ENCODE measurements around the gene EEFSEC. TPM values are rescaled to one million over a fixed set of nuclear protein-coding genes. Genes with fewer than 3 reads are reported as not detected.

The EEFSEC gene
- total and polyA plus RNA-seq, 2 experiments from 2014 or later, result 10.1 to 16.2 TPM

DNA sequence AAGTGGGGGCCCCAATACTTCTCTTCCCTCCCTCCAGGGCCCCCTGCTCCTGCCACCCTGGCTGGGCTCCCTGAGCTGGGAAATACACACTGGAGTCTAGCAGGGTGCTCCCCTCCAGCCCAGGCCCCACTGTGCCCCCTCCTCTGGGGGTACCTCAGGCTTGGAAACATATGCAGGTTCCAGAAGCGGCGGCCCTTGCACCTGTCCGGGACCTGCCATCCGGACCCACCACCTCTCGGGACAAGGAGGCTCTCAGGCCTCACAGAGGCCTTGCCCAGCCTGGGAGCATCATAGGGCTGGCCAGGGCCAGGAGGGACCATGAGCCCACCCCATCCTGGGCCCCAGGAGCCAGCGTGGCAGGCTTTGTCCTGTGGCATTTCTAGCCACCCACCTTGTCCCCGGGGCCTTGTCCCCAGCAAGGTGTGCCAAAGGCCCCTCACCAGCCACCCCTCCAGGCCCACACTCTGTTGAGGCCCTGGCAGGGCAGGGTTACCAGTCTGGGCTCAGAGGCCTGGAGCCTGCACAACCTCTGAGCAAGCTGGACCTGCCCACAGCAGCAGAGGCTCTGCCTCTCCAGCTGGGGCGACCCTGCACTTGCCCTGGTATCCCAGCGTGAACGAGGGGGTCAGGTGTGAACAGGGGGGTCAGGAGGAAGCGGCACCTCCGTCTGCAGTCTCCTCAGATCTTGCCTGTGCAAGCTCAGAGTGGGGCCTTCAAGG lies 267.6 kb downstream of the EEFSEC start (continued):
- TF ChIP-seq, protein P1, sequence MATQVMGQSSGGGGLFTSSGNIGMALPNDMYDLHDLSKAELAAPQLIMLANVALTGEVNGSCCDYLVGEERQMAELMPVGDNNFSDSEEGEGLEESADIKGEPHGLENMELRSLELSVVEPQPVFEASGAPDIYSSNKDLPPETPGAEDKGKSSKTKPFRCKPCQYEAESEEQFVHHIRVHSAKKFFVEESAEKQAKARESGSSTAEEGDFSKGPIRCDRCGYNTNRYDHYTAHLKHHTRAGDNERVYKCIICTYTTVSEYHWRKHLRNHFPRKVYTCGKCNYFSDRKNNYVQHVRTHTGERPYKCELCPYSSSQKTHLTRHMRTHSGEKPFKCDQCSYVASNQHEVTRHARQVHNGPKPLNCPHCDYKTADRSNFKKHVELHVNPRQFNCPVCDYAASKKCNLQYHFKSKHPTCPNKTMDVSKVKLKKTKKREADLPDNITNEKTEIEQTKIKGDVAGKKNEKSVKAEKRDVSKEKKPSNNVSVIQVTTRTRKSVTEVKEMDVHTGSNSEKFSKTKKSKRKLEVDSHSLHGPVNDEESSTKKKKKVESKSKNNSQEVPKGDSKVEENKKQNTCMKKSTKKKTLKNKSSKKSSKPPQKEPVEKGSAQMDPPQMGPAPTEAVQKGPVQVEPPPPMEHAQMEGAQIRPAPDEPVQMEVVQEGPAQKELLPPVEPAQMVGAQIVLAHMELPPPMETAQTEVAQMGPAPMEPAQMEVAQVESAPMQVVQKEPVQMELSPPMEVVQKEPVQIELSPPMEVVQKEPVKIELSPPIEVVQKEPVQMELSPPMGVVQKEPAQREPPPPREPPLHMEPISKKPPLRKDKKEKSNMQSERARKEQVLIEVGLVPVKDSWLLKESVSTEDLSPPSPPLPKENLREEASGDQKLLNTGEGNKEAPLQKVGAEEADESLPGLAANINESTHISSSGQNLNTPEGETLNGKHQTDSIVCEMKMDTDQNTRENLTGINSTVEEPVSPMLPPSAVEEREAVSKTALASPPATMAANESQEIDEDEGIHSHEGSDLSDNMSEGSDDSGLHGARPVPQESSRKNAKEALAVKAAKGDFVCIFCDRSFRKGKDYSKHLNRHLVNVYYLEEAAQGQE (IDR thresholded peaks at IDR 0.05; ENCODE audit: unreplicated experiment), result no peak
- no peak for TF ChIP-seq CREB1 (CRISPR knock-in tag; IDR thresholded peaks at IDR 0.05; ENCODE audit: low read depth)

DNA sequence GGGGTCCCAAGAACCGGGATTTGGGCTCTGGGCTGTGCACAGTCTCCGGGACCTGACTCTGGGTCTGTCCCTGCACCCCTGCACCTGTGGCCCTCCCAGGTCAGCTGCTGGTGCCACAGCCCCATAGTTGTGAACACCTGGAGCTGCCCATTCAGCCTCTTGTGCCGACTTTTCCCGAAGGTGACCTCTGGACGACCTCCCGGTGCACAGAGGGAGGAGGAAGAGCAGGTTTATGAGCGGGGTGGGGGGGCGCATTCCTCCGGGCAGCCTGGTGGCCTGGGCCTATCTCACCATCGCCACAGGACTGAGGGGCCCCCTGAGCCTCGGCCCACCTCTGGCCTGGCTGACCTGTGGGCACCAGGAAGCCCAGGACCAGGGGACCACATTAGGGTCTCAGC lies 268.2 kb downstream of the EEFSEC start:
- no peaks in the 10 kb centered on the region for H3K4me1 ChIP-seq (ENCODE audit: insufficient read depth)
- H3K27ac ChIP-seq (ENCODE audit: low read depth), result no peak overlapping the region
- Mint-ChIP-seq H3K27me3 (ENCODE audit: insufficient read depth, low read depth, poor library complexity) (peaks cover 20% of the 10 kb centered on the region), H3K9me3 (no peaks in the 10 kb centered on the region; the same call in 2 of the 3 replicates), H3K27ac (no peak overlapping the region), H3K4me3 (no peak overlapping the region), H3K4me1 (peaks cover 10% of the 10 kb centered on the region), H3K36me3 (ENCODE audit: low read depth) (no peaks in the 10 kb centered on the region; the same call in 2 of the 3 replicates)
- no peak overlapping the region for H2AFZ ChIP-seq
- no peak overlapping the region for H3K4me2 ChIP-seq
- no peak for ATAC-seq
- peaks cover 9% of the 10 kb centered on the region for H3K27me3 ChIP-seq (ENCODE audit: insufficient read depth)
- DNase-seq (ENCODE audit: low spot score), result no peak
- no peaks in the 10 kb centered on the region for H3K36me3 ChIP-seq (ENCODE audit: insufficient read depth)
- no peaks in the 10 kb centered on the region for H3K79me2 ChIP-seq (replicated peaks; ENCODE audit: insufficient read depth)
- no peaks in the 10 kb centered on the region for H3F3A ChIP-seq (replicated peaks; ENCODE audit: low read depth)
- H4K20me1 ChIP-seq (replicated peaks; ENCODE audit: insufficient read depth), result no peaks in the 10 kb centered on the region
- no peak overlapping the region for H3K4me3 ChIP-seq
- H3K9me2 ChIP-seq (ENCODE audit: insufficient read depth), result no peaks in the 10 kb centered on the region
- TF ChIP-seq POLR2AphosphoS5 (IDR thresholded peaks at IDR 0.05; ENCODE audit: low read depth) (no peak), NANOG (IDR thresholded peaks at IDR 0.05; ENCODE audit: borderline replicate concordance) (no peak), EZH2phosphoT487 (IDR thresholded peaks at IDR 0.05; ENCODE audit: unreplicated experiment) (no peak), ZNF331 (CRISPR knock-in tag; IDR thresholded peaks at IDR 0.05; ENCODE audit: low read depth) (no peak), JUNB (IDR thresholded peaks at IDR 0.05; ENCODE audit: unreplicated experiment) (no peak), EZH2 (IDR thresholded peaks at IDR 0.05; ENCODE audit: low read depth, unreplicated experiment) (no peak), ZNF114 (CRISPR knock-in tag; IDR thresholded peaks at IDR 0.05) (no peak)
- TF ChIP-seq, protein P2, sequence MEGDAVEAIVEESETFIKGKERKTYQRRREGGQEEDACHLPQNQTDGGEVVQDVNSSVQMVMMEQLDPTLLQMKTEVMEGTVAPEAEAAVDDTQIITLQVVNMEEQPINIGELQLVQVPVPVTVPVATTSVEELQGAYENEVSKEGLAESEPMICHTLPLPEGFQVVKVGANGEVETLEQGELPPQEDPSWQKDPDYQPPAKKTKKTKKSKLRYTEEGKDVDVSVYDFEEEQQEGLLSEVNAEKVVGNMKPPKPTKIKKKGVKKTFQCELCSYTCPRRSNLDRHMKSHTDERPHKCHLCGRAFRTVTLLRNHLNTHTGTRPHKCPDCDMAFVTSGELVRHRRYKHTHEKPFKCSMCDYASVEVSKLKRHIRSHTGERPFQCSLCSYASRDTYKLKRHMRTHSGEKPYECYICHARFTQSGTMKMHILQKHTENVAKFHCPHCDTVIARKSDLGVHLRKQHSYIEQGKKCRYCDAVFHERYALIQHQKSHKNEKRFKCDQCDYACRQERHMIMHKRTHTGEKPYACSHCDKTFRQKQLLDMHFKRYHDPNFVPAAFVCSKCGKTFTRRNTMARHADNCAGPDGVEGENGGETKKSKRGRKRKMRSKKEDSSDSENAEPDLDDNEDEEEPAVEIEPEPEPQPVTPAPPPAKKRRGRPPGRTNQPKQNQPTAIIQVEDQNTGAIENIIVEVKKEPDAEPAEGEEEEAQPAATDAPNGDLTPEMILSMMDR (conservative IDR thresholded peaks at IDR 0.05; ENCODE audit: low read depth in 2 of 2), result no peak
- TF ChIP-seq, protein P3, sequence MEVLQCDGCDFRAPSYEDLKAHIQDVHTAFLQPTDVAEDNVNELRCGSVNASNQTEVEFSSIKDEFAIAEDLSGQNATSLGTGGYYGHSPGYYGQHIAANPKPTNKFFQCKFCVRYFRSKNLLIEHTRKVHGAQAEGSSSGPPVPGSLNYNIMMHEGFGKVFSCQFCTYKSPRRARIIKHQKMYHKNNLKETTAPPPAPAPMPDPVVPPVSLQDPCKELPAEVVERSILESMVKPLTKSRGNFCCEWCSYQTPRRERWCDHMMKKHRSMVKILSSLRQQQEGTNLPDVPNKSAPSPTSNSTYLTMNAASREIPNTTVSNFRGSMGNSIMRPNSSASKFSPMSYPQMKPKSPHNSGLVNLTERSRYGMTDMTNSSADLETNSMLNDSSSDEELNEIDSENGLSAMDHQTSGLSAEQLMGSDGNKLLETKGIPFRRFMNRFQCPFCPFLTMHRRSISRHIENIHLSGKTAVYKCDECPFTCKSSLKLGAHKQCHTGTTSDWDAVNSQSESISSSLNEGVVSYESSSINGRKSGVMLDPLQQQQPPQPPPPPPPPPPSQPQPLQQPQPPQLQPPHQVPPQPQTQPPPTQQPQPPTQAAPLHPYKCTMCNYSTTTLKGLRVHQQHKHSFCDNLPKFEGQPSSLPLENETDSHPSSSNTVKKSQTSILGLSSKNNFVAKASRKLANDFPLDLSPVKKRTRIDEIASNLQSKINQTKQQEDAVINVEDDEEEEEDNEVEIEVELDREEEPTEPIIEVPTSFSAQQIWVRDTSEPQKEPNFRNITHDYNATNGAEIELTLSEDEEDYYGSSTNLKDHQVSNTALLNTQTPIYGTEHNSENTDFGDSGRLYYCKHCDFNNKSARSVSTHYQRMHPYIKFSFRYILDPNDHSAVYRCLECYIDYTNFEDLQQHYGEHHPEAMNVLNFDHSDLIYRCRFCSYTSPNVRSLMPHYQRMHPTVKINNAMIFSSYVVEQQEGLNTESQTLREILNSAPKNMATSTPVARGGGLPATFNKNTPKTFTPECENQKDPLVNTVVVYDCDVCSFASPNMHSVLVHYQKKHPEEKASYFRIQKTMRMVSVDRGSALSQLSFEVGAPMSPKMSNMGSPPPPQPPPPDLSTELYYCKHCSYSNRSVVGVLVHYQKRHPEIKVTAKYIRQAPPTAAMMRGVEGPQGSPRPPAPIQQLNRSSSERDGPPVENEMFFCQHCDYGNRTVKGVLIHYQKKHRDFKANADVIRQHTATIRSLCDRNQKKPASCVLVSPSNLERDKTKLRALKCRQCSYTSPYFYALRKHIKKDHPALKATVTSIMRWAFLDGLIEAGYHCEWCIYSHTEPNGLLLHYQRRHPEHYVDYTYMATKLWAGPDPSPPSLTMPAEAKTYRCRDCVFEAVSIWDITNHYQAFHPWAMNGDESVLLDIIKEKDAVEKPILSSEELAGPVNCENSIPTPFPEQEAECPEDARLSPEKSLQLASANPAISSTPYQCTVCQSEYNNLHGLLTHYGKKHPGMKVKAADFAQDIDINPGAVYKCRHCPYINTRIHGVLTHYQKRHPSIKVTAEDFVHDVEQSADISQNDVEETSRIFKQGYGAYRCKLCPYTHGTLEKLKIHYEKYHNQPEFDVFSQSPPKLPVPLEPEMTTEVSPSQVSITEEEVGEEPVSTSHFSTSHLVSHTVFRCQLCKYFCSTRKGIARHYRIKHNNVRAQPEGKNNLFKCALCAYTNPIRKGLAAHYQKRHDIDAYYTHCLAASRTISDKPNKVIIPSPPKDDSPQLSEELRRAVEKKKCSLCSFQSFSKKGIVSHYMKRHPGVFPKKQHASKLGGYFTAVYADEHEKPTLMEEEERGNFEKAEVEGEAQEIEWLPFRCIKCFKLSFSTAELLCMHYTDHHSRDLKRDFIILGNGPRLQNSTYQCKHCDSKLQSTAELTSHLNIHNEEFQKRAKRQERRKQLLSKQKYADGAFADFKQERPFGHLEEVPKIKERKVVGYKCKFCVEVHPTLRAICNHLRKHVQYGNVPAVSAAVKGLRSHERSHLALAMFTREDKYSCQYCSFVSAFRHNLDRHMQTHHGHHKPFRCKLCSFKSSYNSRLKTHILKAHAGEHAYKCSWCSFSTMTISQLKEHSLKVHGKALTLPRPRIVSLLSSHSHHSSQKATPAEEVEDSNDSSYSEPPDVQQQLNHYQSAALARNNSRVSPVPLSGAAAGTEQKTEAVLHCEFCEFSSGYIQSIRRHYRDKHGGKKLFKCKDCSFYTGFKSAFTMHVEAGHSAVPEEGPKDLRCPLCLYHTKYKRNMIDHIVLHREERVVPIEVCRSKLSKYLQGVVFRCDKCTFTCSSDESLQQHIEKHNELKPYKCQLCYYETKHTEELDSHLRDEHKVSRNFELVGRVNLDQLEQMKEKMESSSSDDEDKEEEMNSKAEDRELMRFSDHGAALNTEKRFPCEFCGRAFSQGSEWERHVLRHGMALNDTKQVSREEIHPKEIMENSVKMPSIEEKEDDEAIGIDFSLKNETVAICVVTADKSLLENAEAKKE (CRISPR knock-in tag; IDR thresholded peaks at IDR 0.05), result no peak
- TF ChIP-seq, protein P4, sequence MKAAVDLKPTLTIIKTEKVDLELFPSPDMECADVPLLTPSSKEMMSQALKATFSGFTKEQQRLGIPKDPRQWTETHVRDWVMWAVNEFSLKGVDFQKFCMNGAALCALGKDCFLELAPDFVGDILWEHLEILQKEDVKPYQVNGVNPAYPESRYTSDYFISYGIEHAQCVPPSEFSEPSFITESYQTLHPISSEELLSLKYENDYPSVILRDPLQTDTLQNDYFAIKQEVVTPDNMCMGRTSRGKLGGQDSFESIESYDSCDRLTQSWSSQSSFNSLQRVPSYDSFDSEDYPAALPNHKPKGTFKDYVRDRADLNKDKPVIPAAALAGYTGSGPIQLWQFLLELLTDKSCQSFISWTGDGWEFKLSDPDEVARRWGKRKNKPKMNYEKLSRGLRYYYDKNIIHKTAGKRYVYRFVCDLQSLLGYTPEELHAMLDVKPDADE (IDR thresholded peaks at IDR 0.05), result no peak
